GM18867 (cell line): ENCODE measurements around the gene SLIT2.

Experiments
- ATAC-seq: cut with Tn5 transposase; IDR thresholded peaks from one replicate; pipeline ENCODE4 v1.9.1; 2021; ENCODE audit warnings: mild to moderate bottlenecking, moderate library complexity; ENCODE audit not compliant: unreplicated experiment

SLIT2 gene

DNA sequence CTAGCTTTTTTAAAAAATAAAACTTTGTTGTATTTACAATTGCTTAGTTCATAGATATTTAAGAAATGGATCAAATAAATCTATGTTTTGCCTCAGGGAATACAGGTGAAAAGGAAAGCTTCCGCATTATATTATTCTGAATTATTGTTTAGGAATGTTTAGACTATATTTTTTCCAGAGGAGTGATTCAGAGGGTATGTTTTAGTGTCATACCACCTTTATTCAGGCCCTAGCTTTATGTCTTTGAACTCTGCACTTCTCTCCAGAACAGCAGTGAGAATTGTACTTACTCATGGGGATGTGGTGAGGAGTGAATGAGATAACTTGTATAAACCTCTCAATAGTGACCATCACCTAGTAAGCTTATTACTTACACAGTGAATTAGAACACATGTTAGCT is 14.0 kb downstream of the SLIT2 start:
- ATAC-seq, result no peak

- ATAC-seq, result no peak
Measured at GRCh38 chr4:20266215-20267082, 14.7 kb downstream of the SLIT2 start.

- no peak for ATAC-seq
Measured at GRCh38 chr4:20268028-20268427, 16.3 kb downstream of the SLIT2 start.

- ATAC-seq, result no peak
Measured at GRCh38 chr4:20269320-20269719, 17.6 kb downstream of the SLIT2 start.

DNA sequence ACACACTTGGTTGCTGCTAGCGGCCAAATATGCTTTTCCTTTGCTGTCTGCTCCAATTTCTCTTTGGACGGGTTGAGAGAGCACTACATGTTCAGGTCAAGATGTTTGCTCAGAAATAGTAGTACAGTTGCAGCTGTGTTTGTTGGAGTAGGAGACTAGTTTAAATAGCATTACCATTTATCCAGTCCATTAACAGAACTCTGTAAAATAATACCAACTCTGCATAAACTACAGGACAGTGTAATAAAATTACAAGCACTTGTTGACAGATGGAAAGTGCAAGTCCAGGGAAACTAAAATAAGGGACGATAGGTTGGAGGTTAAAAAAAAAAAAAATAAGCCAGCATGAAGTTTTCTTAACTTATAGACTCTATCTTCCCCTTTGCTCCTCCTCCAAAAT is 20.2 kb downstream of the SLIT2 start:
- ATAC-seq, result no peak

GRCh38 chr4:20272411-20272872 is 20.7 kb downstream of the SLIT2 start:
- ATAC-seq, result no peak

GRCh38 chr4:20273793-20274192 is 22.1 kb downstream of the SLIT2 start:
- no peak for ATAC-seq

DNA sequence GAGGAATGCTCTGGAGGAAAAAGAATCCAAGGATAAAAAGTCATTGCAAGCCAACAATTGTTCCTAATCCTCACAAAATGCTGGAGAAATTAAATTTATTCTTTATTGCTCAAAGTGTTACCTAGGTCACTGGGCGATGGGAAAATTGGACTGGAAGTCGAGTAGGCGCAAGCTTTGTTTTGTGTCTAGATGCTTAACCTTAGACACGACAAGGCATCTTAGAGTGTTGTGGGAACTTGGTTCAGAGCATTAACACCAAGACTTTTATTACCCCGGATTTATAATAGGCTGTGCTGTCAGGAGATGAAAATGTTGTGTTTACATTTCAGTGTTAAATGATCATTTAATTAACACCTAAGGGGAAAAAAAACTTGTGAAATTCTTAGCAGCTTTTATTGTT is 25.1 kb downstream of the SLIT2 start:
- ATAC-seq, result no peak

GRCh38 chr4:20278195-20278594 is 26.5 kb downstream of the SLIT2 start:
- ATAC-seq, result no peak

DNA sequence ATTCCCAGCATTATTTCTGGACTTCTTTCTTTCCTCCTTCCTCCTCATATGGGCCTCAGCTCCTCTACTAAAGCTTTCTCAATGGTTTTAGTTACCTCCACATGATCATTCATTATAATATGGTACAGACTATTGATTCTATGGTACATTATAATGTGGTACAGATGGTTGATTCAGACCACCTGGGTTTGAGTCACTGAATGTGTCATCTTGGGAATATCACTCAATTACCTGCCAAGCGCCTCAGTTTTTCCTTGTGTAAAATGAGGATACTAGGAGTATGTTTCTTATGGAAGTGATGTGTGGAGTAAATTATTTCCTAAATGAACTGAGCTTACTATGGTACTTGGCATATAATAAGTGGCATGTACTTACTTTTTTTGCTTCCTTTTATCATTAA is 27.7 kb downstream of the SLIT2 start:
- ATAC-seq, result no peak

DNA sequence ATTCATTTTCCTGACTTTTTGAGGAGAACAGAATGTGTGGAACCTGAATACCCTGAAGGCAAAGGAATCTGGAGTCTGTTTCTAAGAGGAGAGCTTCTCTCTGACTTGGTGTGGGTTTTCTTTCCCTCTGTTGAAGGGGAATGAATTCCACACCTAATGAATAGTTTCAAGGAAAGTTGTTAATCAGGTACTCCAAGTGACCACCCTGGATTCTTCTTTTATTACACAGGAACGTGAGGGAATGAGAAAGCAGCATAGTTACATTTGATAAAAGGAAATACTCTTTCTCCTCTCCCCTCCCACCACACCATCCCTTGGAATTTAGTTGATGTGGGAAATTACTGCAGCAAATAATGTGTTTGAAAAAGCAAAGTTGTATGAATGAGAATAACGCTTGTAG is 29.7 kb downstream of the SLIT2 start:
- ATAC-seq, result no peak

DNA sequence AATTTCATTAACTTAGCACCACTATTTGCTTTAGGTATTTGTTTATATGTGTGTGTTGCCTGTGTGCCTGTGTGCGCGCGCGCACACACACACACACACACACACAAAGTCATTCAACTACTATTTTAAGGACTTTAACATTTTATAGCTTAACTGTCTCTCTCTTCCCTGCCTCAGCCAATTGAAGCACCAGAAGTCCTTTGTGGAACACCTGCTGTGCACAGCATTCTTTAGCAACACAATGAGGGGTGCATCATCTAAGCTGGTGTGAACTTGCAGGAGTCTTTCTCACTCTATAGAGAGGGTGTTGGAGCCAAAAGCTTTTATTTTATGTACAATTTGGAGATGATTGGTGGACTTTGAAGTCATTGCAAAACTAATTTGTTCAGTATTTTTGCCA is 31.3 kb downstream of the SLIT2 start:
- no peak for ATAC-seq

GRCh38 chr4:20284990-20285389 is 33.3 kb downstream of the SLIT2 start:
- no peak for ATAC-seq

DNA sequence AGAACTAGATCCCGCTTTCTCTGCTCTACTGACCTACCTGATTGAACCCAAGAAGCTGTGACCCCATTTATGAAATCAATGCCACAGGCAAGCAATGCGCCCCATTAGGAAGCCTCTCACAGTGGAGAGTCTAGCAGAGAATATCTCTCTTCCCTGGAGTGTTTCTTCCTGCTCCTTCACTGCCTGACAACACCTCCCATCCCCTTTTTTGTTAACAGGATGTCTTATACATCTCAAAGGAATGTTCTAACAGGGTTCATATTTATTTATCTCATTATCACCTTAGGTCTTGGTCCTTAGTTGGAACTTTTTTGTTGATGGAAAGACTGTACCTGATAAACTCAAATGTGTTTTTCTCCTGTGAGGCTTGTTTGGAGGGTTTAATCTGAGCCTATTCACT is 35.5 kb downstream of the SLIT2 start:
- ATAC-seq, result no peak

DNA sequence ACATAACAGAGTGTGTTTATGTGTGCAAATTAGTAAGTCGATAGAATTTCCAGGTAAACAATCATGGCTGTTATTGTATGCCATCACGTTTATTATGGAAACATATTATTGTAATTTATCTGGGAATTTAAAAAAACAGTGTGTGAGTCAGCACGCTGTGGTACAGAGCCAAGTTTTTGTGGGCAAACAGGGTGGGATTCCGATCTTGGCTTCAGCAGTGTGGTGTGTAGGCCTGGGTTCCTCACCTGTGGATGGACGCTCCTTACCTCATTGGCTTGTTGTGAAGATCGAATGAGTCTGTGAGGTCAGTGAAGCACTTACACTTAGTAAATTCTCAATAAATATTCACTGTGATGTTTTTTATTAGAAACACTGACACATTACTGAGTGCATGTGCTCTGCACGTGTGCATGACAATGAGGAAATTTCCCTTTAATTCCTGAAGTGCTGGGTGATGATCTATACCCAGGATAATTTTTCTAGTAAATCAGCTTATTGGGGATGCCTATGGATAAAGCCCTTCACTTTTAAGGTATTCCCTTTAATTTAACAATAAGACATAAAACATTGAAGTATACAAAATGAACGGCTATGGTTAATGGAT is 36.4 kb downstream of the SLIT2 start:
- ATAC-seq, result no peak

GRCh38 chr4:20288846-20289512 is 37.3 kb downstream of the SLIT2 start:
- ATAC-seq, result no peak

DNA sequence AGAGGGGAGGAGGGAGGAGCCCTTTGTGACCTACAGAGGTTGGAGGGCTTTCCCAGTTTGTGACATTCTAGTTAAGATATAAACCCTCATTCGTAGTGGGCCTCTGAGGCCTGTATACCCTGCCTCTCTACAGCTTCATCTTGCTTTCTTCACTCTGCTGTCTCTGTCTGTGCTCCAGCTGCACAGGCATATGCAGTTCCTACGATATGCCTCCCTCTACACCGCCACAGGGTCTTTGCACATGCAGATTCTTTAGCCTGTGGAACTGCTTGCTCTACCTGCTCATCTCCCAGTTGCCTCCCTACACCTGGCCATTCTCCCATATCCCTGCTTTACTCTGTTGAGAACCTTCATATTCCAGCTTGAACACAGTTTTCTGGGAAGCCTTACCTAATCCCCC is 38.1 kb downstream of the SLIT2 start:
- no peak for ATAC-seq

DNA sequence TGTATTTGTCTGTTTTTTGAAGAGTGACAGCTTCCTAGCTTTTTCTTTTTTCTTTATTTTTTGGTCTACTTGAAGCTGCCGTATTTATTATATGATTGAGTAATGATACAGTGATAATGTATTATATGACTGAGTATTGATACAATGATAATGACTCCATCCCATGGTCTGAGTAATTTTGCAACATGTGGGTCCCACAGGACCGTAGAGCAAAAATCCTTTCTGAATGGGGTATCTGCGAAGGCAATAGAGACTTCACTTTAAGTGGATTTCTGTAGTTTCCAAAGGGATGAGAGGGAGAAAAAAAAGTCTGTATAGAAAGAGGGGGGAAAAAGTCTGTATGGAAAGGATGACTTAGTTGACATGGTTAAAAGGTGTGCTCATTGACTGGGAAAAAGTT is 41.0 kb downstream of the SLIT2 start:
- no peak for ATAC-seq

GRCh38 chr4:20297261-20297660 is 45.6 kb downstream of the SLIT2 start:
- no peak for ATAC-seq

DNA sequence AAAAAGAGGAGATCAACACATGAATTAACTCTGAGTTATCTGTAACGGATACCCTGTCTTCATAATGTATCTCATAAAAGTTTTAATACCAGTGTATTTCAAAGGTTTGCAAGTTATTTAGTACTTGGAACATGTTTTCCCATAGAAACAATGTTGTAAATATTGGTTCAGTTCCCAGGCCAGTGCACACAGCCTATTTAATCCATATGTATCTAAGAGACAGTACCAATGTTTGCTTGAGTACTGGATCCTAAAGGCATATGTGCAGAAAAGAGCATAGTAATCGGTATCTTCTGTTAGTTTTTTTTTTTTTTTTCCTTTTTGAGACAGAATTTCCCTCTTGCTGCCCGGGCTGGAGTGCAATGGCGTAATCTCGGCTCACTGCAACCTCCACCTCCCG is 46.1 kb downstream of the SLIT2 start:
- ATAC-seq, result no peak

GRCh38 chr4:20298455-20298854 is 46.8 kb downstream of the SLIT2 start:
- no peak for ATAC-seq

DNA sequence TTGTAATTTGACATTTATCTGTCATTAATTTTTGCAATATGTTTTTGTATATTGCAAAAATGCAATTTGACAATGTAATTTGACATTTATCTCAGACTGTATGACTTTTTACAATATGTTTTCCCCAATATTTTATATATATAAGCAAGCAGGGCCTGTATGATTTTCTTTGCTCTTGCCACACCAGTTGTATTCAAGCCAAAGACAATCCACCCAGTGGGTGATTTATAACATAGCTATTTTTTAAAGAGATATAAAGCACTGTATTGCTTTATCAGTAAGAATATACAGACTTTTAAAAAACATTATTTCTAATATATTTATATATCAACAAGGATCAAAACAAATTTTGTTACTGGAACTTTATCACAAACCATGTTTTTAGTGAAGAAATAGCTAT is 47.3 kb downstream of the SLIT2 start:
- ATAC-seq, result no peak
